ENCODE results near the gene FOCAD.
"Not testable (repeated sequence)": the region's sequence is repeated elsewhere in the genome, so short reads cannot be mapped to it uniquely, and the experiment has no call there.

Gene FOCAD

GRCh38 chr9:20880675-20881074, 196.6 kb downstream of the FOCAD start:
- no peak for DNase-seq

DNA sequence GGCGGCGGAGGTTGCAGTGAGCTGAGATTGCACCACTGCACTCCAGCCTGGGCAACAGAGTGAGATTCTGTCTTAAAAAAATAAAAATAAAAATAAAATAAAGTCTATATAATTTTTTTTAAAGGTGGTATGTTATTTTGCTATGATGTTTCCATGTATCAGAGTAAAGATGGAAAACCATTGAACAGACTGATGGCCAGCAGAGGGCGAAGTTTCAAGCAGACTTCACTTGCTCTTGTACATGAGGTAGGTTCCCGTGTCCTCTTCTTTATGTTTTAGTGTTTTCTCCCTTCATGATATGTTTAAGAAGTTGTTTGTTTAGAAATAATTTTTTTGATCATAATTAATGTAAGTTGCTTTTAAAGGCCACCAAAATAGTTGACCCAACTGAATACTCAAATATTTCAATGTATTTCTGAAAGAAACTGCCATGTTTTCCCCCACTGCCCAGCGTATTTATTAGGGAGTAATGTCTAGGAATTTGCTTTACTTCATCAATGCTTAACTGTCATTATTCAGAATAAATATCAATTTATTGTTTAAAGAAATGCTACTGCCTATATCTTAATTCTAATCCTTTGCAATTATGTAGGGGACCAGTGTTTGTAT, 201.0 kb downstream of the FOCAD start:
- DNase-seq = peak; percentile 17

DNA sequence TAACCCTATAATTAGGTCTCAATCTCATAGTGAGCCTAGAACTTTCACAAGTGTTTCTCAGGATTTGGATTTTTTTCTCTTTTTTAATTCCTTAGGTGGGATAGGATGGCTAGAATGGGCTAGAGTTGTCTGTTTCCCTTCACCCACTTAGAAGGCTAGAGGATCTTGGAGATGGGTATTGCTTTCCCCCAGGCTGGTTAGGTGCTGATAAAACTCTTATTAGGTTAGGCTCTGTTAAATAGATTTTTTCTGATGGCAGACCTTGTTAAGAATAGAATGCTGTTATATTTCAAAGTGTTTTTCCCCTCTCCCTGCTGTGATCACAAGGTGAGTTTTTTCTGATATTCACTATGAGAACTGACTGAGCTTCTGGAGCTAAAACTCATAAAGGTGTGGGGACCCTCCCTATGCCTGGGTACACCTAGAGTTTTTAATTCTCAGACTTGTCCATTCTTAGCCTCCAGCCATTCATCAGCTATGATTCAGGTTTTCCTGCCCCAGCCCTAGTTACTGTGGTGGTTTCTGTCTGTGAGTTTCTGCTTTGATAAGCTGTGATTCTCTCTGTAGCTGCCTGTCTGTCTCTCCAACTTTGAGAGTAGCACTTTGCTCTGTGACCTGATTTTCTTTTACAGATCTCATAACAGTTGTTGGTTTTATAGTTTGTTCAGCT, 215.0 kb downstream of the FOCAD start:
- no peak for DNase-seq

- no peak for DNase-seq
Observed at GRCh38 chr9:20903212-20903611, 219.2 kb downstream of the FOCAD start.

GRCh38 chr9:20904995-20905394, 220.9 kb downstream of the FOCAD start:
- DNase-seq = no peak

- no peak for DNase-seq
Observed at GRCh38 chr9:20906326-20906725, 222.3 kb downstream of the FOCAD start.

DNA sequence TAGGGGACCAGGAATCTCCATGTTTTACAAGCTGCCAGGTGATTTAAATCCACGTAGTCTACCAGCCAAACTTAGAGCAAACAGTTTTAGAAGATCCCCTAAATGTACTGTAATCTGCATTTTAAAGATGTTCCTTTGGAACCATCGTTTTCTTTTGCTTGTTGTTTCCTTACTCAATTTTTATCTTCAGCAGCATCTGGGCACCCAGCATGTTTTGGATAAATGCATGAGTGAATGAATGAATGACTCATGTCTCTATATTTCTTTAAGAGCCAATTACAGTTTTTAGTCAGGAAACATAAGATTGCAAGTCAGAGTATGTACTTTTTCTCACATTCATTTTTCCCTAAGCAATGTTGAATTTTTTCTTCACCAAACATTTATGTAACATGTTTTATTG, 224.4 kb downstream of the FOCAD start:
- no peak for DNase-seq

DNA sequence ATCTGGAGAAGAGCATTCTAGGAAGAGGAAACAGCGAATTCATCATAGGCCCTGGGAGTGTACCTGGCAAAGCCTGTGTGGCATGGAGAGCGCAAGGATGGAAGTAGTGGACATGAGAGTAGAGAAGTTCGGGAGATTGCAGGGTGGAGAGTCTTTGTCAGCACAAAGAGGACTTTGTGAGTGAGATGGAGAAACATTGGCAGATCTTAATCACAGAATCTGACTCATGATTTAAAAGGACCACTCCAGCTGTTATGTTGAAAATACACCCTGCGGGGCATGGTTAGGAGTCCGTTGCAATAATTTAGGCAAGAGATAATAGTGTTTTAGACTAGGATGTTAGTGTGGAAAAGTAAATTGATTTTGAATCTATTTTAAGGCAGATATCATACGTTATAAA, 230.5 kb downstream of the FOCAD start:
- no peak for DNase-seq

DNA sequence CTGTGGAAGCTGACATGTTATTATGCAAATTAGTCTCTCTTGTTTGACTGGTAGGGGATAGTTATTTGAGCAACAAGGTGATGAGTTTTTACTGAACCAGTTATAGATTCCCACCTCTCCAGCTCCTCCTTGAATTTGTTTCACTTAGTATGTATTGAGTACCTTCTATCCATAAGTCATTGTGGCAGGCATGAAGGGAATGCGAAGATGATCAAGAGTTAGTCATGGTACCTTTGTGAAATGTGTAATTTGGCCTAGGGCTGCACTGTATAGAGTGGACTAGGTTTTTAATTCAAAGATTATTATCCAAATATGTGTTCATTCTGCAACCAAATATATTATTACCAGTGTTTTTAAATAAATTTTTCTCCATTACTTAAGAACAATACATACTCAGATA, 237.3 kb downstream of the FOCAD start:
- DNase-seq = no peak

GRCh38 chr9:20925256-20926045, 241.4 kb downstream of the FOCAD start:
- no peak for DNase-seq

- no peak for DNase-seq
Observed at GRCh38 chr9:20929276-20929675, 245.2 kb downstream of the FOCAD start.

GRCh38 chr9:20930836-20931235, 246.8 kb downstream of the FOCAD start:
- no peak for DNase-seq

DNA sequence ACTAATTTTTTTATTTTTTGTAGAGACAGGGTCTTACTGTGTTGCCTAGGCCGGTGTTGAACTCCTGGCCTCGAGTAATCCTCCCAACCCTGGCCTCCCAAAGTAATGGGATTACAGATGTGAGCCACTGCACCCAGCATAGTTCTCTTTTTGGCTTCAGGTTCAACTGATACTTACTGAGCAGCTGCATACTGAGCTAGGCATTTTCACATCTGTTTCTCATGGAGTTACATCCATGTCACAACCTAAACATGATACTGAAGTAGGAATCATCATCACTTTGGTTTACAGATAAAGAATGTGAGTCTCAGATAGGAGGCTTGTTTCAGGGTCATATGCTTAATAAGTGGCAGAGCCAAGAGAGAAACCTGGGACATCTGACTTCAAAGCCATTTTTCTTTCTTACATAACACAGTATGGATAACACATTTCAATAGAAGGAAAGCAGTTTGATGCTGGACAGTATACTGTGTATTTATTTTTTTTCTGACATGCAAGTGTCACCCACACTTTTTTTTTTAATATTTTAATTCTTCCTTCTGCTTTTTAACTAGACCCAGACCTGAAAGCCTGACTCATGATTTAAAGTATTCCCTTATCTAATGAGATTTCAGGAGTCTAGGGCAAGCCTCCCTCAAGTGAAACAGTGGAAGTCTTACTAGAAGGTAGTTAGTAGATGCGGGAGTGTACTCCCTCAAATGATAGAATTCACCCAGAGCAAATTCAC, 256.6 kb downstream of the FOCAD start:
- no peak for DNase-seq

GRCh38 chr9:20941174-20941690, 257.2 kb downstream of the FOCAD start:
- DNase-seq = peak; percentile 72

DNA sequence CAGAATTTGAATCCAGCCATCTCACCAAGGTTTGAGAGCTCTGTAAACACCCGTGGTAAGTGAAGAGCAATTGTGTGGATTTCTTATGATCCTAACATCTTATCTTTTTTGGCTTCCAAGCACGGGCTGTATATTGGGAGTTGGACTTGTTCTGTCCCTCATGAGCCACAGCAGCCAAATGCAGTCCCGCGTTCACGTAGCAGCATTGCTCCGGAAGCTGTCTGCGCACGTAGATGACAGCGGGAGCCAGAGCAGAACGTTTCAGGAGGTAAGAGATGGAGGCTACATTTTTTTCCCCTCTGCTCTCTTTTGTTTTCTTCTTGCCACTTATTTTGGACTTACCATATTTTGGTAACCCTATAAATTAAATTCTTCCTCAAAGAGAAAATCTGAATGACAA, 260.4 kb downstream of the FOCAD start:
- no peak for DNase-seq

GRCh38 chr9:20945269-20945668, 261.2 kb downstream of the FOCAD start:
- DNase-seq = peak; percentile 42

DNA sequence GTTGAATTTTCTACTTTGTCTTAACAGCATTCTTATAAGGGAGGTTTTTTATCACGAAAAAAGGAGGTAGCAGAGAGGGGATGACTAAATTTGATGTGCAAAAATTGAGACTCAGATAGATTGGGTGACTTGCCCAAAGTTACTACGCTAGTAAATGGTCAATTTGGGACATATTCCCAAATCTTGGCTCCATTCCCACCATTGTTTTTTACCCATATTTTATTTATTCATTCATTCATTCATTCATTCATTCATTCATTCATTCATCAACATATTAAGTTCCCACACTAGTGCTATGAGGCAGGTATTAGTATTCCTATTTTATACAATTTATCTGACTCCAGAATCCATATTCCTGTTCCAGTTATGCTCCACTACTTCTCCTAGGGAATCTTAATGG, 261.8 kb downstream of the FOCAD start:
- no peak for DNase-seq

- no peak for DNase-seq
Observed at GRCh38 chr9:20948703-20949102, 264.6 kb downstream of the FOCAD start.

DNA sequence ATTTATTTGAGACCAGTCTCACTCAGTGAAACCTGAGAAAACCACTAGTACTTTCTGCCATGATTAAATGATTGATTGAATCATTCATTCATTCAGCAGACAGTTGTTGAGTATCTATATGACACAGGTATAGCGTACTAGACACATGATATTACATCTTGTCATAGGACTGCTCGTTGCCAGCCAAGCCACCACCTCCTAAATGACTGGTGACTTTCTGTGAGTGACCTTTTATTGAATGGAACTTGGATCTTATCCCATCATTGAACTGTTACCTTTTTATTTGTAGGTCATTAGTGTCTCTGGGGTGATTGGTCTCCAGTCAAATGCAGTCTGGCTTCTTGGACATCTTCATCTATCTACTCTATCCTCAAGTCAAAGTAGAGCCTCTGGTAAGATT, 266.6 kb downstream of the FOCAD start:
- no peak for DNase-seq

- DNase-seq = no peak
Observed at GRCh38 chr9:20962536-20963225, 278.6 kb downstream of the FOCAD start.

DNA sequence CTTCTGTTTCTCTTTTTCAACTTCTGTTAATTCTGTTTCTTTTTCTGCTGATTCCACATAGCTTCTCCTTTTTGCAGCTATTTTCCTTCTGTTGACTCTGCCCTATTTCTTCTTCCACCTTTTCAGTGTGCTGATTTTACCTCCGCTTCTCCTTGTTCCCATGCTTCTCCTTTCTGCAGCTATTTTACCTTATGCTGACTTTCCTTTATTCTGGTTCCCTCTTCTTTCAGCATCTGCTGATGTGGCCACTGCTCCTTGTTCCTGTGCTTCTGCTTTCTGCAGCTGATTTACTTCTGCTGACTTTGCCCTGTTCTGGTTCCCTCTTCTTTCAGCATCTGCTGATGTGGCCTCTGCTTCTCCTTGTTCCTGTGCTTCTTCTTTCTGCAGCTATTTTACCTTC, 288.6 kb downstream of the FOCAD start:
- no peak for DNase-seq

GRCh38 chr9:20973246-20973947, 289.3 kb downstream of the FOCAD start:
- not testable (repeated sequence) for DNase-seq
